B cell (primary cell): ENCODE data around the gene ZC3HAV1. TPM values are rescaled to one million over a fixed set of nuclear protein-coding genes. Genes with fewer than 3 reads are reported as not detected.

Source experiments
- ATAC-seq: fragments of 200-7000 bp; cut with Tn5 transposase; one replicate; pipeline ENCODE4 v1.10.0; 2021; ENCODE audit warnings: low read depth, mild to moderate bottlenecking, moderate number of reproducible peaks, moderate library complexity
- CTCF ChIA-PET: fragments of 350-600 bp; sonication (Branson Sonifier 250); formaldehyde crosslinking; loops from one replicate; lab custom pipeline; 2021; ENCODE audit warnings: antibody characterized with exemption, inconsistent platforms; lab: Charles Lee
- POLR2A ChIA-PET: fragments of 350-600 bp; sonication (Branson Sonifier 250); formaldehyde crosslinking; loops from one replicate; lab custom pipeline; 2021; ENCODE audit warnings: antibody characterized with exemption; lab: Charles Lee
- DNase-seq: peaks from one replicate; pipeline ENCODE4 v3.0.0; 2013
- H2AFZ ChIP-seq: 2 replicates; pipeline ENCODE4 v1.6.1; 2012; ENCODE audit warnings: mild to moderate bottlenecking, low read depth, low read length; ENCODE audit not compliant: insufficient read depth, poor library complexity, severe bottlenecking
- H3K27ac ChIP-seq, 2 donors: 1 replicate in 1 of 2; 2 replicates in 1 of 2; pipeline ENCODE4 v1.5.1; 2012 to 2013; ENCODE audit warnings: low read length in 2 of 2, mild to moderate bottlenecking in 2 of 2, moderate library complexity in 1 of 2
- H3K27me3 ChIP-seq, 4 experiments: fragments of 200-600 bp in 1 of 4; sonication (generic) in 1 of 4; replicated peaks in 1 of 4; 1 replicate in 2 of 4; 2 replicates in 2 of 4; pipeline versions ENCODE4 v1.6.1 to v1.7.0; 2013 to 2016; ENCODE audit warnings: low read length in 3 of 4, mild to moderate bottlenecking in 2 of 4, mixed read lengths in 1 of 4, moderate library complexity in 1 of 4; ENCODE audit not compliant: insufficient read depth in 4 of 4, control insufficient read depth in 3 of 4; ENCODE audit errors: control extremely low read depth in 1 of 4
- H3K36me3 ChIP-seq, 2 experiments: replicated peaks in 1 of 2; 1 replicate in 1 of 2; 2 replicates in 1 of 2; pipeline versions ENCODE4 v1.6.1 to v1.7.1; 2013; ENCODE audit warnings: low read length in 1 of 2; ENCODE audit not compliant: insufficient read depth in 2 of 2, control insufficient read depth in 1 of 2; ENCODE audit errors: control extremely low read depth in 1 of 2, extremely low read depth in 1 of 2
- H3K4me1 ChIP-seq, 2 donors: fragments of 200-600 bp in 1 of 2; sonication (generic) in 1 of 2; 1 replicate in 1 of 2; 2 replicates in 1 of 2; pipeline versions ENCODE4 v1.5.1 to v1.6.1; 2013 to 2017; ENCODE audit warnings: low read length in 2 of 2; ENCODE audit not compliant: control insufficient read depth in 2 of 2, insufficient read depth in 2 of 2
- H3K4me2 ChIP-seq: replicated peaks from 2 replicates; pipeline ENCODE3; 2012; ENCODE audit warnings: mild to moderate bottlenecking, low read depth, low read length; ENCODE audit not compliant: poor library complexity, severe bottlenecking
- H3K4me3 ChIP-seq, 5 experiments: fragments of 200-600 bp in 1 of 5; sonication (generic) in 1 of 5; 1 replicate in 3 of 5; 2 replicates in 2 of 5; pipeline versions ENCODE4 v1.5.1 to v1.7.0; 2011 to 2016; ENCODE audit warnings: low read length in 4 of 5, mild to moderate bottlenecking in 4 of 5, low read depth in 2 of 5, control low read depth in 1 of 5, moderate library complexity in 1 of 5; ENCODE audit not compliant: insufficient read depth in 1 of 5; ENCODE audit errors: control extremely low read depth in 1 of 5, extremely low read depth in 1 of 5
- H3K79me2 ChIP-seq: fragments of 200-600 bp; sonication (generic); one replicate; pipeline ENCODE4 v1.6.0; 2016; ENCODE audit warnings: low read length; ENCODE audit not compliant: control insufficient read depth, insufficient read depth
- H3K9ac ChIP-seq: fragments of 200-600 bp; sonication (generic); 2 replicates; pipeline ENCODE4 v1.6.1; 2017; ENCODE audit warnings: mild to moderate bottlenecking, low read length, moderate library complexity
- H3K9me3 ChIP-seq, 3 donors: one replicate each; pipeline versions ENCODE4 v1.6.1 to v1.7.1; 2013; ENCODE audit warnings: low read length in 2 of 3; ENCODE audit not compliant: control insufficient read depth in 2 of 3, insufficient read depth in 1 of 3; ENCODE audit errors: control extremely low read depth in 1 of 3
- H4K20me1 ChIP-seq: 2 replicates; pipeline ENCODE4 v1.6.0; 2012; ENCODE audit warnings: mild to moderate bottlenecking, low read length; ENCODE audit not compliant: insufficient read depth, control insufficient read depth, poor library complexity, severe bottlenecking
- H3K27ac Mint-ChIP-seq: one replicate; pipeline ENCODE4 v1.8.0; 2021; ENCODE audit warnings: mixed read lengths
- H3K27me3 Mint-ChIP-seq: one replicate; pipeline ENCODE4 v1.8.0; 2021; ENCODE audit warnings: mixed read lengths
- H3K4me1 Mint-ChIP-seq: one replicate; pipeline ENCODE4 v1.8.0; 2021; ENCODE audit warnings: mixed read lengths
- H3K4me3 Mint-ChIP-seq: one replicate; pipeline ENCODE4 v1.8.0; 2021; ENCODE audit warnings: mixed read lengths
- H3K9me3 Mint-ChIP-seq: one replicate; pipeline ENCODE4 v1.8.0; 2022; ENCODE audit warnings: mixed read lengths; ENCODE audit not compliant: insufficient read depth
- CTCF ChIP-seq: fragments of 200-600 bp; IDR thresholded peaks from one replicate; pipeline ENCODE4 v1.8.0; 2022; ENCODE audit warnings: antibody characterized with exemption, mild to moderate bottlenecking
- EZH2 ChIP-seq: IDR thresholded peaks from 2 replicates; pipeline ENCODE4 v1.6.1; 2012; ENCODE audit warnings: borderline replicate concordance, low read depth, mild to moderate bottlenecking, moderate library complexity, low read length; ENCODE audit not compliant: insufficient read depth, poor library complexity, severe bottlenecking
- WGBS: methylation state at CpG from one replicate; pipeline ENCODE4 v1.1.5; 2013; ENCODE audit warnings: missing lambda C conversion rate; ENCODE audit not compliant: insufficient coverage; 5-methylcytosine and 5-hydroxymethylcytosine counted together
- intact Hi-C: fragments of 100-400 bp; cut with micrococcal nuclease; formaldehyde crosslinking; loops from one replicate; pipeline ENCODE4 v1.10.0; 2022
- polyA plus RNA-seq: library from polyadenylated mRNA; depleted of rRNA; stranded (reverse); fragments of >200 nt; gene quantifications from 2 replicates; pipeline ENCODE4 v1.2.3, GENCODE V29; 2012
- total RNA-seq, 2 donors: library from RNA; stranded (reverse); fragments of 120-200 nt in 1 of 2; gene quantifications; 1 replicate in 1 of 2; 2 replicates in 1 of 2; pipeline versions ENCODE4 v1.2.3 to v1.2.4, GENCODE V29; 2013 to 2022

The ZC3HAV1 gene
- total and polyA plus RNA-seq, 2 donors (not counting 1 experiment from before 2014, with no cell fraction given): 45.9 to 101 TPM

- no peak overlapping the region for H2AFZ ChIP-seq
- ATAC-seq: no peak
- H3K27ac ChIP-seq: peak overlapping the region in 1 of 2 donors; percentile 7
- peaks cover 49 to 58% of the 10 kb centered on the region in 2 donors for H3K4me1 ChIP-seq
- no peak for TF ChIP-seq EZH2
- CTCF ChIA-PET: interaction anchor here (1.2 to 1.4 kb wide), 4 partner anchors 20 to 34 kb away, joined by 3 to 6 read pairs (median 4); a partner anchor contains a TSS
- Mint-ChIP-seq H3K9me3 (no peaks in the 10 kb centered on the region), H3K4me3 (peak overlapping the region; percentile 42), H3K27me3 (no peaks in the 10 kb centered on the region), H3K4me1 (peaks cover 67% of the 10 kb centered on the region), H3K27ac (peak overlapping the region; percentile 8)
- no peaks in the 10 kb centered on the region for H3K27me3 ChIP-seq
- no peak overlapping the region for H3K4me2 ChIP-seq
- H3K9ac ChIP-seq: no peak overlapping the region
- DNase-seq: no peak
- H4K20me1 ChIP-seq: peaks cover 38% of the 10 kb centered on the region
- POLR2A ChIA-PET: no interaction called here
- H3K9me3 ChIP-seq: peaks cover 0 to 13% (median 0%) of the 10 kb centered on the region in 3 donors
- H3K79me2 ChIP-seq: peaks cover 94% of the 10 kb centered on the region
- intact Hi-C loops: loop anchor here (5.0 kb wide), 2 partner anchors 33 to 52 kb away; a partner anchor contains a TSS
- WGBS: no CpG with 5 or more reads among the region's 8 CpGs
- H3K36me3 ChIP-seq: peaks cover 3 to 27% of the 10 kb centered on the region in 2 experiments
- no peak overlapping the region for H3K4me3 ChIP-seq
Observed at GRCh38 chr7:139099172-139099947, 10.2 kb downstream of the ZC3HAV1 start.

- peak overlapping the region; percentile 83 for H3K4me3 Mint-ChIP-seq
- Histone ChIP-seq H3K4me1 (peaks cover 66 to 67% of the 10 kb centered on the region in 2 donors), H3K79me2 (peaks cover 98% of the 10 kb centered on the region), H3K27me3 (no peaks in the 10 kb centered on the region), H3K4me2 (peak overlapping the region; percentile 75), H4K20me1 (peaks cover 53% of the 10 kb centered on the region), H3K4me3 (peak overlapping the region; percentile 14 to 54 (median 35)), H3K27ac (peak overlapping the region; percentile 75 to 98), H3K9me3 (peaks cover 0 to 3% (median 0%) of the 10 kb centered on the region in 3 donors), H2AFZ (peak overlapping the region; percentile 50), H3K9ac (peak overlapping the region; percentile 54), H3K36me3 (peaks cover 3 to 43% of the 10 kb centered on the region in 2 experiments)
- TF ChIP-seq CTCF (peak; percentile 31), EZH2 (no peak)
- intact Hi-C loops: loop anchor here (1.0 to 5.0 kb wide), 4 partner anchors 9 to 48 kb away; a partner anchor contains a TSS
- 8% methylated on average over 5 of the region's 13 CpGs for whole genome bisulfite sequencing
- peaks cover 74% of the 10 kb centered on the region for H3K4me1 Mint-ChIP-seq
- peak overlapping the region; percentile 91 for H3K27ac Mint-ChIP-seq
- H3K9me3 Mint-ChIP-seq: no peaks in the 10 kb centered on the region
- no peaks in the 10 kb centered on the region for H3K27me3 Mint-ChIP-seq
- ChIA-PET POLR2A (interaction anchor here (0.6 to 2.1 kb wide), 6 partner anchors 9 to 1125 kb away, joined by 3 to 24 read pairs (median 8); partner anchors contain the start of gene ZC3HAV1), CTCF (interaction anchor here (0.7 to 5.2 kb wide), 14 partner anchors 9 to 137 kb away, joined by 3 to 40 read pairs (median 6); partner anchors contain the start of gene UBN2)
- DNase-seq: peak; percentile 93
- ATAC-seq: peak; percentile 97
Observed at GRCh38 chr7:139095194-139095659, 14.3 kb downstream of the ZC3HAV1 start.
